Fibroblast of peridontal ligament (primary cell): ENCODE data around the gene C1QTNF8.

Experiments used
- DNase-seq: peaks from one replicate; pipeline ENCODE4 v3.0.0-alpha.2; 2010; ENCODE audit errors: extremely low read depth

C1QTNF8 gene

DNA sequence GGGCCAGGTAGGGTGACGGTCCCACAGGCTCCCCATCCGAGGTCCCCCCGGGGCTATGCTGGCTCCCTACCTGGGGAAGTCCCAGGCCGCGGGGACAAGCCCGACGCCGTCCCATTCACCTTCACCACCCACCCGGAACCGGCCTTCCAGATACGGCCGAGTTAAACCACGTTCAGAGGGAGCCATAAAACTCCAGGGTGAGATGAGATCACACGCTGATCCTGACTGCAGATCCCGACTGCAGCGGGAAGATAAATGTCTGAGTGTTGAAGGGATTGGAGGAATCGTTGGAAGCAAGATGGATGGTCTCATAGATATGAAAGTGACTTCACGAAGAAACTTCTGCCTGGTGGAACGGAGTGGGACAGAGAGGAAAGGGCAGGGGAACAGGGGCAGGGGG, 13.6 kb upstream of the C1QTNF8 start:
- no peak for DNase-seq

DNA sequence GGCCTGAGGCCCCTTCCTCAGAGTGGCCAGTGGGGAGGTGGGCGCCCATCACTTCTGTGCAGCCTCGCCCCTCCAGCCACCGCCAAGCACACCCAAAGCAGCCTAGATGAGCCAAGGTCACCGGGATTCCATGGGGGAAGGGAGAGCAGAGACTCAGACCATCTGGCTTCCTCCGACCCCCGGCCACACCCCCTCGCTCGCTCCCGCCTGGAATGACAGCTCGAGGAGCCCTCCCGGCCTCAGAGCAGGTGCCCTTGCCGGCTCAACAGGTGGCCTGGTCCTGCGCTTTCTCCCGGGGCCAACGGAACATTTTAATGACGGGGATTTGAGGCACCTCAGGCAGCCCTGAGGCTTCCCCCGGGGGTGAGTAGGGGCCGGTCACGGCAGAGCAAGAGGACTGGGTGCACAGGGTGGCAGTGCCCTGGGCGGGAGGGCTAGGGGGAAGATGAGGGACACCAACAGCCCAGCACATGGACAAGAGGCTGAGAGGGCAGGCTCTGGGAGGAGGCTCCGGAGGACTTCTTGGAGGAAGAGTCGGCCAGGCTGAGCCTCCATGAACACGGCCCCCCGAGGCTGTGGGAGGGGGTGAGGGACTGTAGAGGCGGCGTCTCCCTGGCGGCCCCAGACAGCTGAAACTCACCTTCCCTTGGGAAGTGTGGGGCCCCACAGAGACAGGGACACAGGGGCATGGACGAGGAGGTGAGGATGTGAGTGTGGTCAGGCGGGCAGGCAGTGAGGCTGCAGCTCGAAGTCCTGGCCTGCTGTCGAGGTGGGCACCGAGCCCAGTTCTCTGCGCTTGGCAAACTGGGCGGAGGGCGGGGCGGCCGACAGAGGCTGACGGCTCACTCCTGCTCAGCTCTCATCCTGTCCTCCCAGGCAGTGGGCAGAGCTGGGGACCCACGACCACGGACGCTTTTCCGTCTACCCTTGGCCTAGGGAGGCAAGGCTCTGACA, 12.5 kb upstream of the C1QTNF8 start:
- peak; percentile 22 for DNase-seq

DNA sequence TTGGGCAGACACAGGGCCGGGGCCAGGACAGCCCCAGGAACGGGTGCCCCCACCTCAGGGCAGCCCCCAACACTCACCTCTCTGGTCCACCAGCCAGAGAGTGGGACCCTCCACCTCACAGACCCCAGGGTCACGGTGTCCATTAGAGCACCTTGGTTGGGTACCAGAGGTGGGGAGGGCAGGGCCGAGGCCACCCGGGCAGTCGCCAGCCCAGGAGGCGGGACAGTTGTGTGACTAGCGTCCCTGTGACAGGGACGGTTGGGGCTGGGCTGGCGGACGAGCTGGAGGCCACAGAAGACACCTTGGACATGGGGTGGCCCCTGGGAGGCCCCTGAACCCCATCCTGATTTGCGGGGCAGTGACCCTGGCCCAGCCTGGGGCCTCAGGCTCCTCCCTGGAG, 11.7 kb upstream of the C1QTNF8 start:
- no peak for DNase-seq

DNA sequence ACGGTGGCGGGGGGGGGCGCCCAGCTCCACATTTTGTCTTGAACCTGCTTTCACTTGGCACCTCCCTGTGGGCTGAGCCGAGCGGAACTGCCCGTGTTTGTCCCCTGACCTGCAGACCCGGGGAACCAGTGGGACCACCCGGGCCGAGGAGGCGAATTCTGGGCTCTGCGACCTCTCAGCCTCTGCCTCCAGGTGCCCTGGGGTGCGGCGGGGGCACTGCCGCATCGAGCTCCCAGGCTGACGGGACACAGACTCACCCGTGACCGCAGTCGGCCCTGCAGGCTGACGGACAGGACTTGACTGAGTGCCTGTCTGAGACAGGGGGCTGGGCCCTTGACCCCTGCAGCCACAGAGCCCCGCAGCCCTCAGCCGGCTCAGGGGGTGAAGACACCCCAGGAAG, 11.1 kb upstream of the C1QTNF8 start:
- DNase-seq: no peak

DNA sequence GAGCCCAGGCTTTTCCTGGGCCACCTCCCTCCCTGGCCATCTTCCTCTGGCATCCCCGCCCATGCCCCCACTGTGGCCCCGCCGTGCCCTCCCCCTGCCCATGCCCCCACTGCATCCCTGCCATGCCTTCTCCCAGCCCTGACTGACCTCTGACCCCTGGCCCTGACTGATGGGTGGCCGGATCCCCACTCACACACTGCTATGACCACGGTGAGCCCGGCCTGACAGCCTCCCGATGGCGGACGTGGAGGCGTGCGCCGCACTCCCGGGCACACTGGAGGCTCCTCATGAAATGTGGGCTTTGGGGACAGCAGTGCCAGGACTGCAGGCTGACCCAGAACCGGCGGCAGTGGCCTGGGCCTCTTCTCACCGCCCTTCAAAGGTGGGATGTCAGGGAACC, 10.6 kb upstream of the C1QTNF8 start:
- DNase-seq: no peak

DNA sequence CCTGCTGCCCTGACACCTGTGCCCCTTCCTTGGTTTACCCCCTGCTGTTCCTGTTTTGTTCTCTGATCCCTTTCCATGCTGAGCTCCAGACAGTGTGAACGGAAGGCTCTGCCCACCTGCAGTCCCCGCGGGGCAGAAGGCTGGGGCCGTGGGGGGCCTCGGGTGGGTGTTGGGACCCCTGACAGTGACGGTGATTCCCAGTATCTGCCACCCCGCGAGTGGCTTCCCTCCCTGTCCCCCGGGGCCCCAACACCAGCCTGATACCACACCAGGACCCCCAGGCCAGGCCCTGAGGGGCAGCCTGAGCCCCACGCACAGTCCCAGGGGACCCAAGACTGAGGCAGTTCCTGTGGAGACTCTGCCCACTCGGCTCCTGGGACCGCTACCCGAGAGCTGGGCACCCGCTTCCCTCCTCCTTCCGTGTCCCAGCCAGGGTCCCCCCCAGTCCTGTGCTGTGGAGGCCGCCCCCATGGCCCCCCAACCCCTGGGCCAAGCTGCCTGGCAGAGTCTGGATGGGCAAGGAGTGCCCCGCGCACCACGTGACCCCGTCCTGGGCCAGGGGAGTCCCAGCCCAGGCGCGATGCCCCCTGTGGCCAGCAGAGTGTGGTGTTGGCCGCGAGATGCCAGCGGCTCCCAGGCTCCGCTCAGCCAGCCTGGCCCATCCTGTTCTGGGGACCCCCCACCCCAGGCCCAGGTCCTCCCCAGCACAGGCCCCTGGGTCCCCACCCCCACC, 10.0 kb upstream of the C1QTNF8 start:
- DNase-seq: peak; percentile 23

DNA sequence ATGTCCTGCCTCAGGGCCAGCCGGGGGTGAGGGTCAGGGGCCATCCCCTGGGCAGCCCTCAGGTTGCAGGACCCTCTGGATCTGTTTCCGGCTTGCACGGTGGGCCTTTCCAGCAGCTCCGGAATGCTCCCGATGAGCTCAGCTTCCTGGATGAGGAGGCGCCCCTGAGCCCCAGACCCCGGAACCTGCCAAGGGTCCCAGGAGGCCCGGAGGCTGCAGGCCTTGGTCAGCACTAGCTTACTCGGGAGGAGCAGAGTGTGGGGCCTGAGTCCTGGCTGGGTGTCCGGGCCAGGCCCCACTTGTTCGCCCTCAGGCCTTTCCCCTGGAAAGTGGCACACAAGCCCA, 7.6 kb upstream of the C1QTNF8 start:
- DNase-seq: no peak

DNA sequence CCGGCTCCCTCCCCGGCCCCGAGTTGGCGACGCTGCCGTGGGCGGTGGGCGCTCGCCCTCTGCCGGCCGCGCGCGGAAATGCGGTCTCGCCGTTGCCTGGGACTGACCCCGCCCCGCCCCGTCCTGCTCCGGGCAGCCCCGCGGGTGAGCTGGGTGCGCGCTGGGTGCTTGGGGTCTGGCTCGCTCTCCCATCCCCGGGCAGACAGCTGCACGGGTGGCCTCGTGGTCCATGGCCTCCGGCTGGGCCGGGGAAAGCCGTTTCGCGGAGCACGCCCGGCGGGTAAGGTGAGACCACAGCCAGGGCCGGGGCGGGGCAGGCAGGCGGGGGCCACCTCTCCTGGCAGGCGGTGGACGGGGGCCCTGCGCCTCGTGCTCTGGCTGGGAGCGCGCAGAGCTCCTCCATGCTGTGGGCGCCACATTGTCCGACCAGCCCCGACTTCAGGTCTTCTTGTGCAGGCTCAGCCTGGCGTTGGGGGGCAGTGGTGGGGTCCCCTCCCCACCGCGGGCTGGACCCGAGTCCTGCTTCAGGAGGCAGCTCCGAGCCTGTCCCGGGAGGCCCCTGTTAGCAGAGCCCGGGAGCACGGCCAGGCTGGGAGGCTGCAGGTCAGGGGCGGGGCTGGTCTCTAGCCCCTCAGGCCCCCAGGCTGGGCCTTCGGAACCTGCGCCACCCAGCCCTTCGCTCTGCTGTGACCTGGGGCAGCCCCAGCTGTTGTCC, 7.0 kb upstream of the C1QTNF8 start:
- DNase-seq: no peak

DNA sequence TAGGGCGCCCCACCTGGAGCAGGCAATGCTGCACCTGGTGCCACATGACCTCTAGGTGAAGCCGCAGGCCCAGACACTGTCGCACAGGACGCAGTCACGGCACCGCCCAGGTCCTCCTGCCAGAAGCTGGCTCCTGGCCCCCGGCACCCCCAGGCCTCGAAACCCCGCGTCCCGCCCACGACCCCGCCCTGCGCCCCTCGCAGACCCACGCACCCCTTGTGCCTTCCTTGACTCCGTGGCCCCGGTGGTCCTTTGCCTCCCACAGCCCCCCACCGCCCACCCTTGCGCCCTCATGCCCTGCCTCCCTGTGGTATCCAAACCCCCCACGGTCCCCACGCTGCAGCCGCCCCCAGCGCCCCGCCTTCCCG, 6.3 kb upstream of the C1QTNF8 start:
- no peak for DNase-seq

DNA sequence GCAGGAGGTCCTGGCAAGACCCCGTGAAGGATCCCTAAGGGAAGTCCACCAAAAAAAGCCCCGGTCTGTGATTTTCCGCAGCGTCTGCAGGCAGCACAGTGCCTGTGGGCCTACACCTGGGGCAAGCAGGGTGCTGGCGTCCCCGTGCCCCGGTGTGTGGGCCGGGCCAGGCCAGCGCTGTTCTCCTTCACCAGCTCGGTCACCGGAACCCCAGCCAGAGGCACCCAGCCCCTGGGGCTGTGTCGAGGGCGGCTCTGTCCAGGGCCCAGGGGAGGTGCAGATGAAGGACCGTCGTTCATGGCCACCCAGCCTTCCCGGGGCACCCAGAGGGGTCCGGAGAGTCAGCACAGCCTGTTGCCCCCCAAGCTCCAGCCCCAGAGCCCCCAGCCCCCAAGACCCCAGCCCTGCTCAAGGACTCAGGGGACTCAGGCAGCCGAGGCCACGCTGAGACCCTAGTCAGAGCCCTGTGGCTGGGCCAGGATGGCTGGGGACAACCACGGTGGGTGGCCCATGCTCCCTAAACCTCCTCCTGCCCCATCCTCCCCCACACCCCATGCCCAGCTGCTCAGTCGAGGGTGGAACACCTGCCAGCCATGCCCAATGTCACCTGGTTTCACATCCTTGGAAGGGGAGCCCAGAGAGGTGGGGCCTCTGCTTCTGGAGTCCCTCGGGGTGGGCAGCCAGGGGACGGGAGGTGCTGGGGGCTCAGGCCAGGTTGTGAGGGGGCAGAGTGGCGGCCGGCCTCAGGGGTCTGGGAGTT, 5.7 kb upstream of the C1QTNF8 start:
- no peak for DNase-seq

DNA sequence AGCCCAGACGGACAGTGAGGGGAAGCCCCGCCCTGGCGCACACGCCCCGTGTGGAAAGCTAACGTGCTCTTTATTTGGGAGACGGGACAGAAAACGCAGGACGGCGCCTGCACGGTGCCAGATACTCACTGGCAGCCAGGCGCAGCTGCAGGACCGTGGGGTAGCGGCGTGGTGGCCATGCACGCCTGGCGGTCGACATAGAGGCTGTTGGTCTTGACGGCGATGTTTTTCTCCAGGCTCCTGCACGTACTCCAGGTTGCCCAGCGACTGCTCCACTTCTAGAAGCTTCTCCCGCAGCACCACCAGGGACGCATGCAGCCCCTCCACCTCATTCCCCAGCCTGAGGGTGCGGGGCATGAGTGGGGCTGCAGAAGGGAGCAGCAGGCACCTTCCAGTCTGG, 5.1 kb upstream of the C1QTNF8 start:
- DNase-seq: no peak

DNA sequence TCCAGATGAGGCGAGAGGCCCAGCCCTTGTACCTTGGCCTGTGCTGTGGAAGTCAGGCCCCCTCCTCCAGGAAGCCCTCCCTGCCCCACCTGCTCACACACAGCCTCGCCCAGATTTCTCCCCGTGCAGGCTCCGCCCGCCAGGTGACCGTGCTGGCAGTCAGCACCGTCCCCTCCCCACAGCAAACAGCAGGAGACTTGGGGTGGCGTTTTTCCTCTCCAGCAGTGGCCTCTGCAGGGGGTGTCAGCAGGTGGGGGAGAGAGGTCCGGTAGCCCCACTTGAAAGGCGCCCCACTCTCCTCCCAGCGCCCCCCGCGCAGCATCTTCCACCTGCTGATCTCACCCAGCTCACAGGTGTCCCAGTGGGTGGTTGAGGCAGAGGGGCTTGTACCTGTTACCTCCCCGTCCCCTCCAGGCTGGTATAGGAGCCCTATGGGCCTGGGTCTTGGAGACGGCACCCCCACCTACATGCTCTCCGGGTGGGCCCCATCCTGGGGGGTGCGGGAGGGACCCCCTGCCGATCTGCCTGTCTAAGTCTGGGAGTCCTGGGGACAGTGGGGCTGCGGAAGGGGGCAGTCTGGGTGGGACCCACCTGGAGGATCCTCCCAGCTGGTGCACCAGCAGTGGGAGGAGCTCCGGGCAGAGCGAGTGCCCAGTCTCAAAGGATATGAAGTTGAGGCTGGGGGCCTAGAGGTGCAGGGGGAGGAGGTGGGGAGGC, 4.2 kb upstream of the C1QTNF8 start:
- DNase-seq: no peak

DNA sequence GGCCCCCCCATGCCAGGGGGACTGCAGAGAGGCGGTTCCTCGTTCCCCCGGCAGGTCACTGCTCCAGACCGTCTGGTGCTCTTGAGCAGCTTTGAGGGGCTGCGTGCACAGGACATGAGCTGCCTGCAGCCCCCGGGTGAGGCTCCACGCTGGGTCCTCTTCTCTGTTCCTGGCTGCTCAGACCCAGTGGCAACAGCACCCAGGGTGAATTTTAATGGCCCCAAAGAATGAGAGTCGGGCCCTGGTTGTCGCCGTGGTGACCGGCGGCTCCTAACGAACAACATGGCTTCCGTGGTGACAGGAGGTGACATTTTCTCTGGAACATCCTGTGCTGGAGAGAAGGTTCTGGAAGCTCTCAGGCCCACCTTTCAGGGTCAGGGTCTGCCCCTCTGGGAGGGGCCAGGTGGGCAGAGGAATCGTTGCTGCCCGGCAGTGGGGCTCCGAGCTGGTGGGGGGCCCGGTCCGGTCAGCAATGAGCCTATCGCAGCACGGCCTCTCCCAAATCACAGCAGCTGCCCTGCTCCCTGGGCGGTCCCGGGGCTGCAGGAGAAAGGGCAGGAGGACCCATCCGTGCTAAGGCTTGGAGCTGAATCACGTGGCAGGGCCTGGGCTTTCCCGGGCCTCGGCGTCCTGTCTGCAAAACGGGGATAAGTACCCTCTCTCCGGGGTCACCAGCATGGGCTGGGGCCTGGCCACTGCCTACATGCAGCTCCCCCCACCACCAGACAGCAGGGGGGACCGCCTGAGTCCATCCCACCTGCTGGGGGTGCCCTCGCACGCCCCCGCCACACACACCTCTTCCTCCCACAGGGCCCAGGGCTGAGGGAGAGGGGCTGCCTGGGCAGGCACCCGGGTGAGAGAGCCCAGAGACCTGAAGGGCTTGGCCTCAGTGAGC, 3.4 kb upstream of the C1QTNF8 start:
- no peak for DNase-seq

DNA sequence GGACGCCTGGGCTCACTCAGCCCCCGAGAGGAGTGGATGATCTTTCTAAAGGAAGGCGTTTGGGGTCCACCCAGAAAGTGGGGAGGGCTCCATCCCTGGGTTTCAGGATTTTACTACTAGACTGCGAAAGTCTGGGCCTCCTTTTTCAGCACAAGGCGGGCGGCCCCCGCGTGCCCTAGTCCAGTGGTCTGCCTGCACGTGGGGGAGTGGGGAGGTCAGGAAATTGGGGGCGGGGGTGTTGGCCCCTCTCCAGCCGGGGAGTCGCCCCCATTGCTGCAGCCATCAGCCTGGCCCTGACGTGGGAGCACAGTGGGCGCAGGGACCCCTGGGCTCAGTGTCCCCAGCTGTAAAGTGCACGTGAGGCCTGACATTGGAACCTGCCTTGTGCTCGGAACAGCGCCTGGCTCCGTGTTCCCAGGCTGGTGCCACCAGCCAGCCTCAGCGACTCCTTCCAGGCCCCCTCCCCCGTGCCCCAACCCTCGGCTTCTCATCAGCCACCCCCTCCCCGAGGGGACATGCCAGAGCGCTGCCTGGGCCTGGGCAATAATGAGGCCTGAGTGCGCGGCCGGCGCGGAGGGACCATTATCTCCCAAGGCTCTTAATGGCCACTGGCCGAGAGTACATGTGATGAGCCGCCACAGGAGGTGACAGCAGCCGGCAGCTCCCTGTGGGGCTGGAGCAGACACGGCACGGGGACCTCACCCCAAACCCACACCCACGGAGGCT, 2.4 kb upstream of the C1QTNF8 start:
- DNase-seq: no peak

DNA sequence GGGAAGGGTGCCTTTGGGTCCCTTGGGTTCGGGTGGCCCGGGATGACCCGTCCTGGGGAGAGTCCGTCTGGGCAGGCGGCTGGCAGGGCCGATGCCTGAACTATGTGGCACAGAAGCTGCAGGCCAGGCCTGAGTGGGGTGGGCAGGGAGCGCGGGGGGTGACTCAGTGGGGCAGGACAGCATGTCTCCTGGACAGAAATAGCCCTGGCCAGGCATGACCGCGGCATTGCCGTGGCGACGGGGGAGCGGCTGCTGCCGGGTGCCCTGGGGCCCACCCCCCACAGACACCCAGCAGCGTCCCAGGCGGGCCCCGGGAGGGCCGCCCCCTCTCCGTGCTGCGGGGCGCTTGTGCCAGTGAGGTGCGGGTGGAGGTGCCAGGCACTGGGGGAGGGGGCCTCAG, 1.8 kb upstream of the C1QTNF8 start:
- DNase-seq: no peak

DNA sequence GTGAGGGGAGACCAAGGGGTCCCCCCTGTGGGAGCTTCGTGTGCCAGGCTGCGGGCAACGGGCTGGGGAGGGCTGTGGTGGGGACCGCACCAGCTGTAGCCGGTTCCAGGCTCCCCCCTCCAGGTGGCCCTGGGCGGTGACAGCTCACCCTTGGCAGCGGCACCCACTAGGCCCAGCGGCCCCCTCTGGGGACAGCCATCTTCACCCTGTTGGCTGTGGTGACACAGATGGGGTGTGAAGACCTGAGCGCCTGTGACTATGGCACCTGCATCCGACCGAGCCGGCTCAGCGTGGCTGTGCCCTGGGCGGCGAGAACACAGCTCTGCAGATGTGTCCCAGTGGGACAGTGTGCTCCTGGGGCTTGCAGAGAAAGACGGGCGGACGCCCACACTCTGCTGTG, 1.1 kb upstream of the C1QTNF8 start:
- DNase-seq: no peak

DNA sequence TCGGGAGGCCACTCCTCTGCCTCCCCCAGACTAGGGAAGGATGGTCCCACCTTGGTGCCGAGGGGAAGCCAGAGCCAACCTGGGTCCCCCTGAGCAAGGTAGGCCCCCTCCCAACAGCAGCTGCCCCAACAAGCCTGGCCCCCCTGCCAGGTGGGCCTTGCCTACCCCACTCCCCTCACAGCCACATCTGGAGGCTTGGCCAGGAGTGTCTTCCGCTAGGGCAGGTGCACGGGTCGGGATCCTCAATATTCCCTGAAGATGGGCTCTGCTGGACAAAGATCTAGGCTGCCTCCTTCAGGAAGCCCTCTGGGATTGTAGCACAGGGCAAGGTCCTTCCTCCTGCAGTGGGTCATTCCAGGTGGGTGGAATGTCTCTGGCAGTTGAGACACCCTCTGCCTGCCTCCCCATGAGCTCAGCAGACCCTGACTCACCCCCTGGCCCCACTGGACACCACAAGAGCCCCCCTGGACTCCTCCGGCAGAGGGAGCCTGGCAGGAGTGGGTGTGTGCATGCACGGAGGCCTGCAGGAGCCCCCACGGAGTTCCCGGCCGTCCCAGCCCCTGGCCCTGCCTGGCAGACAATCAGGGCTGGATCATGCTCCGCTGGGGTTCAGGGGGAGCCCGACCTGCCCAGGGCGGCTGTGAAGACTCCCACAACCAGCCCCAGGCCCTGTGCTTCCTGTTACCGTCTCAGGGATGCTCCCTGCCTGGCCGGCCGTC, 435 bp downstream of the C1QTNF8 start:
- no peak for DNase-seq

DNA sequence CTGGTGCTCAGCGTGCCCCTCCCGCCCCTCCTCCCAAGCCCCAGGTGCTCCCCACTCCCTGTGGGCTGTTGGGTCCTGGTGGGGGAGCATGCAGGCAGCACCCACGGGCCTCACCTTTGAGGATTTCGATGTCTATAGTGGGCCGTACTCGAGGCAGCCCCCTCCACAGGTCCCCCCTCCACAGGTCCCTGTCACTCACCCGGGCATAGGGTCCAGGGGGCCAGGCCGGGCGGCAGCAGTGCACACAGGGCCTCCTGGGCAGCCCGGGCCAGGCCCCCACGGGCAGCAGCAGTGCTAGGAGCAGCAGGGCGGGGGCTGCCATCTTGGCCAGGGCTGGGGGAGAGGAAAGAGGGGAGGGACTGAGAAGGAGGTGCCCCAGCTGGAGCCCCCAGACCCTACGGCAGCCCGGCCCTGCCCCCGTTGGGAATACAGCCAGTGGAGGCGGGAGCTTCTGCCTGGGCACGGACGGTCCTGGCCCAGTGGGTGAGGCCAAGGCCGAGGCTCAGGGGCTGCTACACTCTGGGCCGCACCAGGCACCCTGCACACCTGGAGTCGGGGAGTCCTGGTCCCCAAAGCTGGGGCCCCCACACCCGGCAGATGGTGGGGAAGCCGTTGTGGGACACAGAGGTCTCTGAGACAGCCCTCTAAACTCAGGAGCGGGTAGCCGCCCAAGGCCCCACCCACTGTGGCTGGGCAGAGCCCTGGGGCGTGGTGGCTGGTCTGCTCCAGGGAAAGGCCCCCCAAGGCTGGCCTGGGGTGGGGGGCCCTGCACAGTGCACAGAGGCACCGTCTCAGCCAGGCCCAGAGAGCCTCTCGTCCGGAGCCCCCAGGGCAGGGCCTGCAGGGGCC, 1.2 kb downstream of the C1QTNF8 start:
- DNase-seq: no peak
